Caco-2 (cell line): ENCODE data around the gene ELP2. TPM values are rescaled to one million over a fixed set of nuclear protein-coding genes. Genes with fewer than 3 reads are reported as not detected.

Source experiments
- BruUV-seq: library from RNA; stranded (reverse); fragments of 400-500 nt; replicated peaks from 2 replicates; lab custom pipeline; 2021; lab: Mats Ljungman, UMichigan
- CTCF ChIA-PET: fragments of 300-600 bp; sonication (Branson Sonifier 250); formaldehyde crosslinking; loops from one replicate; lab custom pipeline; 2022; ENCODE audit warnings: antibody characterized with exemption; lab: Charles Lee
- POLR2A ChIA-PET: fragments of 300-600 bp; sonication (Branson Sonifier 250); formaldehyde crosslinking; loops from one replicate; lab custom pipeline; 2022; ENCODE audit warnings: antibody characterized with exemption; lab: Charles Lee
- DNase-seq, 2 experiments: peaks; one replicate each; pipeline versions ENCODE4 v3.0.0 to v3.0.0-alpha.2; 2020 to 2022
- H3K27me3 ChIP-seq: replicated peaks from 2 replicates; pipeline ENCODE4 v1.6.0; 2011; ENCODE audit warnings: low read length; ENCODE audit not compliant: control insufficient read depth, insufficient read depth
- H3K36me3 ChIP-seq: 2 replicates; pipeline ENCODE4 v1.5.1; 2011; ENCODE audit warnings: low read length; ENCODE audit not compliant: control insufficient read depth, insufficient read depth
- H3K4me1 ChIP-seq: fragments of 250-450 bp; sonication (Bioruptor Pico); 2 replicates; pipeline ENCODE4 v1.5.1; 2020; ENCODE audit warnings: mild to moderate bottlenecking
- H3K4me3 ChIP-seq: 2 replicates; pipeline ENCODE4 v1.5.1; 2011; ENCODE audit warnings: low read depth, mild to moderate bottlenecking, control low read depth, low read length
- H3K9me3 ChIP-seq: fragments of 250-450 bp; sonication (Bioruptor Pico); 2 replicates; pipeline ENCODE4 v1.5.1; 2020; ENCODE audit warnings: mild to moderate bottlenecking, moderate library complexity
- H3K27ac Mint-ChIP-seq: one replicate; pipeline ENCODE4 v1.8.0; 2022; ENCODE audit warnings: mixed read lengths; ENCODE audit not compliant: unreplicated experiment
- H3K27me3 Mint-ChIP-seq: one replicate; pipeline ENCODE4 v1.8.0; 2022; ENCODE audit warnings: mixed read lengths; ENCODE audit not compliant: insufficient read depth, unreplicated experiment
- H3K36me3 Mint-ChIP-seq: one replicate; pipeline ENCODE4 v1.8.0; 2022; ENCODE audit warnings: mild to moderate bottlenecking, mixed read lengths; ENCODE audit not compliant: insufficient read depth, unreplicated experiment
- H3K4me1 Mint-ChIP-seq: one replicate; pipeline ENCODE4 v1.8.0; 2022; ENCODE audit warnings: low read depth, mixed read lengths; ENCODE audit not compliant: unreplicated experiment
- H3K4me3 Mint-ChIP-seq: one replicate; pipeline ENCODE4 v1.8.0; 2022; ENCODE audit warnings: mild to moderate bottlenecking, moderate library complexity, mixed read lengths; ENCODE audit not compliant: unreplicated experiment
- H3K9me3 Mint-ChIP-seq: one replicate; pipeline ENCODE4 v1.8.0; 2022; ENCODE audit warnings: mixed read lengths; ENCODE audit not compliant: unreplicated experiment
- CTCF ChIP-seq, 2 experiments: fragments of 200-600 bp in 1 of 2; IDR thresholded peaks; 1 replicate in 1 of 2; 2 replicates in 1 of 2; pipeline versions ENCODE4 v1.5.1 to v1.8.0; 2011 to 2022; ENCODE audit warnings: antibody characterized with exemption in 1 of 2, control low read depth in 1 of 2, inconsistent platforms in 1 of 2, low read depth in 1 of 2, low read length in 1 of 2, mild to moderate bottlenecking in 1 of 2, moderate library complexity in 1 of 2; ENCODE audit not compliant: insufficient read depth in 1 of 2, severe bottlenecking in 1 of 2, unreplicated experiment in 1 of 2
- intact Hi-C: fragments of 100-400 bp; cut with micrococcal nuclease; formaldehyde crosslinking; loops from one replicate; pipeline ENCODE4 v1.10.0; 2022; ENCODE audit not compliant: unreplicated experiment
- total RNA-seq: library from RNA; stranded (reverse); gene quantifications from 2 replicates; pipeline ENCODE4 v1.2.3, GENCODE V29; 2022

Gene ELP2
- total RNA-seq, 1 experiment from 2014 or later, result 45.9 TPM

- no peak overlapping the region for H3K27ac Mint-ChIP-seq
- H3K4me1 ChIP-seq, result no peaks in the 10 kb centered on the region
- H3K27me3 Mint-ChIP-seq, result no peaks in the 10 kb centered on the region
- no peaks in the 10 kb centered on the region for H3K4me1 Mint-ChIP-seq
- H3K9me3 Mint-ChIP-seq, result no peaks in the 10 kb centered on the region
- H3K9me3 ChIP-seq, result no peaks in the 10 kb centered on the region
- H3K36me3 Mint-ChIP-seq, result peaks cover 4% of the 10 kb centered on the region
- no peaks in the 10 kb centered on the region for H3K36me3 ChIP-seq
- H3K4me3 ChIP-seq, result no peak overlapping the region
- CTCF ChIA-PET, result no interaction called here
- DNase-seq, result no peak
- intact Hi-C loops, result loop anchor here (2.0 kb wide), 1 partner anchor 29 kb away; no protein-coding TSS in a partner anchor
- no peaks in the 10 kb centered on the region for H3K27me3 ChIP-seq
- no peak for TF ChIP-seq CTCF (IDR thresholded peaks at IDR 0.05; ENCODE audit: insufficient read depth in 1 of 2, low read depth in 1 of 2, low read length in 1 of 2, severe bottlenecking in 1 of 2, unreplicated experiment in 1 of 2)
- BruUV-seq, result no TSS peak
- POLR2A ChIA-PET, result no interaction called here
- H3K4me3 Mint-ChIP-seq, result no peak overlapping the region
These were observed 67.9 kb downstream of the ELP2 start for GRCh38 chr18:36197511-36198166.

- no peaks in the 10 kb centered on the region for H3K4me1 Mint-ChIP-seq
- Histone ChIP-seq H3K27me3 (no peaks in the 10 kb centered on the region), H3K9me3 (no peaks in the 10 kb centered on the region), H3K4me3 (no peak overlapping the region), H3K4me1 (no peaks in the 10 kb centered on the region), H3K36me3 (no peaks in the 10 kb centered on the region)
- no peak overlapping the region for H3K4me3 Mint-ChIP-seq
- H3K9me3 Mint-ChIP-seq, result no peaks in the 10 kb centered on the region
- intact Hi-C loops, result no loop called here
- no peaks in the 10 kb centered on the region for H3K27me3 Mint-ChIP-seq
- no TSS peak for BruUV-seq
- peaks cover 5% of the 10 kb centered on the region for H3K36me3 Mint-ChIP-seq
- no peak for DNase-seq
- ChIA-PET POLR2A (no interaction called here), CTCF (no interaction called here)
- TF ChIP-seq CTCF (IDR thresholded peaks at IDR 0.05; ENCODE audit: insufficient read depth in 1 of 2, low read depth in 1 of 2, low read length in 1 of 2, severe bottlenecking in 1 of 2, unreplicated experiment in 1 of 2), result no peak
- no peak overlapping the region for H3K27ac Mint-ChIP-seq
These were observed 70.1 kb downstream of the ELP2 start for GRCh38 chr18:36199691-36200295.

GRCh38 chr18:36200354-36200771, 70.7 kb downstream of the ELP2 start:
- Histone ChIP-seq H3K36me3 (no peaks in the 10 kb centered on the region), H3K9me3 (no peaks in the 10 kb centered on the region), H3K4me1 (no peaks in the 10 kb centered on the region), H3K27me3 (no peaks in the 10 kb centered on the region), H3K4me3 (no peak overlapping the region)
- no TSS peak for BruUV-seq
- POLR2A ChIA-PET, result no interaction called here
- Mint-ChIP-seq H3K4me3 (no peak overlapping the region), H3K9me3 (no peaks in the 10 kb centered on the region), H3K27ac (no peak overlapping the region), H3K4me1 (no peaks in the 10 kb centered on the region), H3K36me3 (peaks cover 8% of the 10 kb centered on the region), H3K27me3 (no peaks in the 10 kb centered on the region)
- no peak for DNase-seq
- CTCF ChIA-PET, result no interaction called here
- intact Hi-C loops, result no loop called here
- TF ChIP-seq CTCF (IDR thresholded peaks at IDR 0.05; ENCODE audit: insufficient read depth in 1 of 2, low read depth in 1 of 2, low read length in 1 of 2, severe bottlenecking in 1 of 2, unreplicated experiment in 1 of 2), result no peak
